SK-N-SH (cell line): ENCODE data around the gene LMO2.

Experiments used
- CTCF ChIP-seq: fragments of 200-600 bp; sonication (generic); IDR thresholded peaks from 2 replicates; pipeline ENCODE4 v1.6.1; 2017; ENCODE audit warnings: antibody characterized with exemption, mild to moderate bottlenecking, moderate library complexity
- EP300 ChIP-seq, 2 experiments: IDR thresholded peaks; 2 replicates each; pipeline versions ENCODE4 v1.4.0 to v1.6.1; 2012; ENCODE audit warnings: borderline replicate concordance in 1 of 2, low read depth in 1 of 2, low read length in 1 of 2
- EZH2phosphoT487 ChIP-seq: fragments of 200-600 bp; sonication (generic); IDR thresholded peaks from 2 replicates; pipeline ENCODE4 v1.6.1; 2017; ENCODE audit warnings: low read depth, mixed run types, mild to moderate bottlenecking, antibody characterized with exemption, moderate library complexity, borderline replicate concordance
- GABPA ChIP-seq: IDR thresholded peaks from 2 replicates; pipeline ENCODE4 v1.4.0; 2012; ENCODE audit warnings: low read depth, mild to moderate bottlenecking
- REST ChIP-seq: IDR thresholded peaks from 2 replicates; pipeline ENCODE4 v1.6.1; 2012; ENCODE audit warnings: mild to moderate bottlenecking, low read depth, low read length, moderate library complexity
- TAF1 ChIP-seq: IDR thresholded peaks from 2 replicates; pipeline ENCODE4 v1.6.1; 2012; ENCODE audit warnings: low read depth, mild to moderate bottlenecking, low read length, moderate library complexity, borderline replicate concordance
- USF1 ChIP-seq: IDR thresholded peaks from 2 replicates; pipeline ENCODE4 v1.4.0; 2012; ENCODE audit warnings: low read depth, borderline replicate concordance

GRCh38 chr11:33919645-33920044, 27.8 kb upstream of the LMO2 start:
- TF ChIP-seq TAF1, result no peak
- TF ChIP-seq CTCF, result no peak
- no peak for TF ChIP-seq EZH2phosphoT487
- no peak for TF ChIP-seq EP300 (IDR thresholded peaks at IDR 0.05; ENCODE audit: borderline replicate concordance in 1 of 2, low read depth in 1 of 2, low read length in 1 of 2)
- TF ChIP-seq USF1, result no peak
- no peak for TF ChIP-seq GABPA
- no peak for TF ChIP-seq REST
